ENCODE results near the gene RAB3IP.

RAB3IP gene

GRCh38 chr12:69738351-69739286 lies at the start of gene RAB3IP:
Gene RAB3IP, plus strand, starts transcription at chr12:69738860. Its CDS starts 16,549 bp downstream, at chr12:69755409.
- DNase-seq = peak; percentile 90 to 94

- DNase-seq = no peak
Observed at GRCh38 chr12:69689638-69690037, 49.0 kb upstream of the RAB3IP start.

GRCh38 chr12:69694123-69694522 lies 44.5 kb upstream of the RAB3IP start:
- DNase-seq = no peak

- DNase-seq = no peak
Observed at GRCh38 chr12:69698054-69698453, 40.6 kb upstream of the RAB3IP start.

- no peak for DNase-seq
Observed at GRCh38 chr12:69698769-69699540, 39.7 kb upstream of the RAB3IP start, which contains the start of gene BEST3. Gene BEST3, minus strand, starts transcription at chr12:69699303. Its CDS starts 1,505 bp downstream, at chr12:69697798.

- DNase-seq = no peak
Observed at GRCh38 chr12:69701826-69702225, 36.8 kb upstream of the RAB3IP start.

- no peak for DNase-seq
Observed at GRCh38 chr12:69703146-69703642, 35.5 kb upstream of the RAB3IP start.

- DNase-seq = no peak
Observed at GRCh38 chr12:69704357-69704756, 34.3 kb upstream of the RAB3IP start.

GRCh38 chr12:69708649-69709048 lies 30.0 kb upstream of the RAB3IP start:
- no peak for DNase-seq

GRCh38 chr12:69712826-69713225 lies 25.8 kb upstream of the RAB3IP start:
- DNase-seq = no peak

GRCh38 chr12:69714542-69714941 lies 24.1 kb upstream of the RAB3IP start:
- DNase-seq = no peak

- DNase-seq = no peak
Observed at GRCh38 chr12:69719336-69720316, 19.0 kb upstream of the RAB3IP start.

GRCh38 chr12:69720750-69721149 lies 17.9 kb upstream of the RAB3IP start:
- no peak for DNase-seq

- no peak for DNase-seq
Observed at GRCh38 chr12:69726922-69727321, 11.7 kb upstream of the RAB3IP start.

GRCh38 chr12:69732088-69732487 lies 6.6 kb upstream of the RAB3IP start:
- no peak for DNase-seq

- DNase-seq = no peak
Observed at GRCh38 chr12:69733638-69734037, 5.0 kb upstream of the RAB3IP start.

GRCh38 chr12:69739287-69740191 lies 879 bp downstream of the RAB3IP start:
- peak; percentile 62 to 77 for DNase-seq

GRCh38 chr12:69744109-69744508 lies 5.4 kb downstream of the RAB3IP start:
- DNase-seq = no peak

- no peak for DNase-seq
Observed at GRCh38 chr12:69751476-69751875, 12.8 kb downstream of the RAB3IP start.

- no peak for DNase-seq
Observed at GRCh38 chr12:69755302-69755701, 16.6 kb downstream of the RAB3IP start.

GRCh38 chr12:69756088-69756755 lies 17.6 kb downstream of the RAB3IP start:
- DNase-seq = no peak

All from CD4-positive, alpha-beta T cell treated with Interferon alpha-2 for 1 hour (primary cell).